ENCODE data around the gene TRAPPC3L.

Gene TRAPPC3L

DNA sequence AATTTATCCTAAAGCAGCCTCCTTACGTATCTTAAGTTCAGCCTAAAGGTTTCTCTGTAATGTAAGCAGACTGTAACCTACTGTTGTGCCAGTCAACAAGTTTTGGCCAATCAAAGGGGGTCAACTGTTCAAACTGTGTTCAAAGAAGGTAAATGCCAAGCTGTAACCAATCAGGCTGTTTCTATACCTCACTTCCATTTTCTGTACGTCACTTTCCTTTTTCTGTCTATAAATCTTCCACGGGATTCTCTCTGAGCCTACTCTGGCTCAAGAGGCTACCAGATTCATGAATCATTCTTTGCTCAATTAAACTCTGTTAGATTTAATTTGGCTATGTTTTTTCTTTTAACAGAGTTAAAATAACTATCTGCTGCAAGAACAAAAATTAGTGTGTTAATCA is 89.4 kb downstream of the TRAPPC3L start:
- no peak for DNase-seq (ENCODE audit: extremely low read depth, low read depth)
- TF ChIP-seq, protein P1, sequence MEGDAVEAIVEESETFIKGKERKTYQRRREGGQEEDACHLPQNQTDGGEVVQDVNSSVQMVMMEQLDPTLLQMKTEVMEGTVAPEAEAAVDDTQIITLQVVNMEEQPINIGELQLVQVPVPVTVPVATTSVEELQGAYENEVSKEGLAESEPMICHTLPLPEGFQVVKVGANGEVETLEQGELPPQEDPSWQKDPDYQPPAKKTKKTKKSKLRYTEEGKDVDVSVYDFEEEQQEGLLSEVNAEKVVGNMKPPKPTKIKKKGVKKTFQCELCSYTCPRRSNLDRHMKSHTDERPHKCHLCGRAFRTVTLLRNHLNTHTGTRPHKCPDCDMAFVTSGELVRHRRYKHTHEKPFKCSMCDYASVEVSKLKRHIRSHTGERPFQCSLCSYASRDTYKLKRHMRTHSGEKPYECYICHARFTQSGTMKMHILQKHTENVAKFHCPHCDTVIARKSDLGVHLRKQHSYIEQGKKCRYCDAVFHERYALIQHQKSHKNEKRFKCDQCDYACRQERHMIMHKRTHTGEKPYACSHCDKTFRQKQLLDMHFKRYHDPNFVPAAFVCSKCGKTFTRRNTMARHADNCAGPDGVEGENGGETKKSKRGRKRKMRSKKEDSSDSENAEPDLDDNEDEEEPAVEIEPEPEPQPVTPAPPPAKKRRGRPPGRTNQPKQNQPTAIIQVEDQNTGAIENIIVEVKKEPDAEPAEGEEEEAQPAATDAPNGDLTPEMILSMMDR (IDR thresholded peaks at IDR 0.05; ENCODE audit: low read depth, low read length, missing control alignments): no peak
- no peak overlapping the region for H3K4me3 ChIP-seq (replicated peaks; ENCODE audit: low read depth, low read length)

DNA sequence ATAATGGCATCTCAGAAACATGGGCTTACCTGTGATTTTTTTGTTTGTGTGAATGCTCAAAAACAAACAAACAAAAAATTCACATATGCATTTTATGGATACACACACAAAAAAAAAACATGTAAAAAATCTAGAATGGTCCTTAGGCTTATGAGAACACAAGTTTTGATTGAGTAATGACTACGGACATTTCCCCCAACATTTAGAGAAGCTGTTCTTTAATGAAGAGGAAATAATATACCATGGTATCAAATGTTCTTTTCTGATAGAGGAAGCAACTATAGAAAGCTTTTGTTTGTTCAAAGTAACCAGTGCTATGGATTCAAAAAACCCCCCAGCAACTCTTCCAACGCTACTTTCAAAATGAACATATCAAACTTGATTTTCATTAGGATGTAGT is 93.0 kb downstream of the TRAPPC3L start:
- DNase-seq (ENCODE audit: extremely low read depth, low read depth): no peak
- TF ChIP-seq, protein P1 (IDR thresholded peaks at IDR 0.05; ENCODE audit: low read depth, low read length, missing control alignments): no peak
- H3K4me3 ChIP-seq (replicated peaks; ENCODE audit: low read depth, low read length): no peak overlapping the region

DNA sequence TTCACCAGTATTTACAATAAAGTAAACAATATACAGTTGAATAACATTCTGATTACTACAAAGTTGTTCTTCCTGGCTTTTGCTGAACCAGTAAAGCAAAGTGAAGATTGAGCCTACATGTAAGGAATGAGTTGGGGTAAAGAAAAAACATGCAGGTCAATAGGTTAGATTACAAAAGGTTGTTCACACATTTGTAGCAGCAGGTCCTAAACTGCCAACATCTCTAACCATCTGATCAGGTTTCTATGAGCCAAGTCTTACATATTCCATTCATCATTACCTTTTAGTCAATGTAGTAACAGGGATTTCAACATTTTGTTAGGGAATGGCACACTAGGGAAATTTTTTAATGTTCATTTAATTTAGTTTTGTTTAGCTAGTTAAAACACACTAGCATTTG is 93.6 kb downstream of the TRAPPC3L start:
- TF ChIP-seq, protein P1 (IDR thresholded peaks at IDR 0.05; ENCODE audit: low read depth, low read length, missing control alignments): no peak
- H3K4me3 ChIP-seq (replicated peaks; ENCODE audit: low read depth, low read length): no peak overlapping the region
- no peak for DNase-seq (ENCODE audit: extremely low read depth, low read depth)

DNA sequence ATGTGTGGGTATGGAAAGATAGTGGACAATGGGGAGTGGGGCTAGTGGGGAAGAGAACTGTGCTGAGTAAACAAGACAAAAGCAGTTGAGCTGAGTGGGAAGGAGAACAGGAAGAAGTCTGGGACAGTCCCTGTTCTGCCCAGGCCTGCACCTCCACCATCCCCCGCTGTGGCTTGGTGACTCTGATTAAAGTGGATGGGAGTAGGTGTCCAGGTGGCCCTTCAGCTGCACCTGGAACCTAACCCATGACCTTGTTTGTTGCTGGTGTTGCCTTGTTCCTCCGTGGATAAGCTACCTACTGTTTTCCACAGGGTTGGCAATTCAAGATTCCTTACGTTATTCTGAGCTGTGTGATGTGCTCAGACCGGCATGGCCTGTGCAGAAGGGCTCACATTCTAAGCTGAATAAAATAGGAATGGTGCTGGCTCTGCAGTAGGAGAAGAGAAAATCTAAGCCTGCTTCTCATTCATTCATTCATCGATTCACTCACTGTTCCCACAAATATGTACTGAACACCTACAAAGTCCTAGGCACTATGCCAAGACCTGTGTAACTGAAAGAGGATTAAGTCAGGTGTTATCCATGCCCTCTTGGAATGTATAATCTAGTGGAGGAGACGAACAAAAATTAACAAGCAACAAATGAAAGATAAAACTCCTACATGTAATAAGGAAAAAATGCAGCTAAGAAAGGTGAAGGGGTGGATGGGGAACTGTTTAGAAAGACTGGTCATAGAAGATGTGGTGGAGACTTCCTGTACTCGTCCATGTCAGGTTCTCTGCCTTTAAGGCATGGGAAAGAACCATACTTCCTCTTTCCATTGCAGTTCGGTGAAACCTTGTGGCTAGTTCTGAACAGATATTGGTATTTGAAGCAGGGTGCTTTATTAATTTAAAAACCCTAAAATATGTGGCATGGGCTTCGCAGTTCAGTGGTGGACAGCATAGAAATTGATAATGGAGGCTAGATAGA is 94.4 kb downstream of the TRAPPC3L start:
- H3K4me3 ChIP-seq (replicated peaks; ENCODE audit: low read depth, low read length): no peak overlapping the region
- no peak for DNase-seq (ENCODE audit: extremely low read depth, low read depth)
- TF ChIP-seq, protein P1 (IDR thresholded peaks at IDR 0.05; ENCODE audit: low read depth, low read length, missing control alignments): no peak

DNA sequence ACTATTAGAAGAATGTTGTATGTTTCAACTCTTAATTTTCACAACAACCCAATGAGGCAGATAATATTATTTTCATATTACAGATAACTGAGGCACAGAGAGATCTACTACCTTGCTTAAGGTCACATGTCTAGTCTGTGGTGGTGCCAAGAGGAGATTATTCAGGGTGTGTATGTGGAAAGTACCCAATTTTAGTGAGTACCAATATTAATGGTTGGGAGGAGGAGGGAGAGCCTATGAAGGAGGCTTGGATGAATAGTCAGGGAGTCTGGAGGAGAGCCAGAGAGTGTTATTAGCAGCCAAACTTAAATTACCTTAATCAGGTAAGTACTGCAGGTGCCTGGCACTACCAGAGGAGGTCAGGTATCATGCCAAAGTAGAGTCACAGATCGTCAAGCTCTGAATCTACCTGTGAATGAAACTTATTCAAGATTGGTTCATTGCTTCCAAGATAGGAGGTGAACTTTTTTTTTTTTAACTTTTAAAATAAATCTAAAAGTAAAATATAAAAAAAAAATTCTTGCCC is 95.2 kb downstream of the TRAPPC3L start:
- TF ChIP-seq, protein P1 (IDR thresholded peaks at IDR 0.05; ENCODE audit: low read depth, low read length, missing control alignments): no peak
- DNase-seq (ENCODE audit: extremely low read depth, low read depth): no peak

DNA sequence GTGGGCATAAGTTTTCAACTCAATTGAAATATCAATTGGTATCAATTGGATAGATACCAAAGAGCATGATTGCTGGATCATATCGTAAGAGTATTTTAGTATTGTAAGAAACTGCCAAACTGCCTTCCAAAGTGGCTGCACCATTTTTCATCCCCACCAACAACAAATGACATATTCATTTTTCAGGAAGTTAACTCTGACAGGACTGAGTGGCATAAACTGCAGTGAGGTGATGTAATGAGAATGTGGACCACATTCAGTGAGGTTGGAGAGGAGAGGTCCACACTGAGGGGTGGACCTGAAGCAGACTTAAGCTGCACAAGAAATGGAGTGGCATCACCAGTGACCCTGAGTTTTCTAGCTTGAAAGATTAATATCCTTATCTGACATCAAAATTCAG is 95.9 kb downstream of the TRAPPC3L start:
- TF ChIP-seq, protein P1 (IDR thresholded peaks at IDR 0.05; ENCODE audit: low read depth, low read length, missing control alignments): no peak
- DNase-seq (ENCODE audit: extremely low read depth, low read depth): no peak
- no peak overlapping the region for H3K4me3 ChIP-seq (replicated peaks; ENCODE audit: low read depth, low read length)

More for the DNA sequence above, 95.2 kb downstream of the TRAPPC3L start:
- no peak overlapping the region for H3K4me3 ChIP-seq (replicated peaks; ENCODE audit: low read depth, low read length)
